ENCODE measurements around the gene SYT12.

- no peak for TF ChIP-seq EZH2 (IDR thresholded peaks at IDR 0.05)
- TF ChIP-seq, protein P1, sequence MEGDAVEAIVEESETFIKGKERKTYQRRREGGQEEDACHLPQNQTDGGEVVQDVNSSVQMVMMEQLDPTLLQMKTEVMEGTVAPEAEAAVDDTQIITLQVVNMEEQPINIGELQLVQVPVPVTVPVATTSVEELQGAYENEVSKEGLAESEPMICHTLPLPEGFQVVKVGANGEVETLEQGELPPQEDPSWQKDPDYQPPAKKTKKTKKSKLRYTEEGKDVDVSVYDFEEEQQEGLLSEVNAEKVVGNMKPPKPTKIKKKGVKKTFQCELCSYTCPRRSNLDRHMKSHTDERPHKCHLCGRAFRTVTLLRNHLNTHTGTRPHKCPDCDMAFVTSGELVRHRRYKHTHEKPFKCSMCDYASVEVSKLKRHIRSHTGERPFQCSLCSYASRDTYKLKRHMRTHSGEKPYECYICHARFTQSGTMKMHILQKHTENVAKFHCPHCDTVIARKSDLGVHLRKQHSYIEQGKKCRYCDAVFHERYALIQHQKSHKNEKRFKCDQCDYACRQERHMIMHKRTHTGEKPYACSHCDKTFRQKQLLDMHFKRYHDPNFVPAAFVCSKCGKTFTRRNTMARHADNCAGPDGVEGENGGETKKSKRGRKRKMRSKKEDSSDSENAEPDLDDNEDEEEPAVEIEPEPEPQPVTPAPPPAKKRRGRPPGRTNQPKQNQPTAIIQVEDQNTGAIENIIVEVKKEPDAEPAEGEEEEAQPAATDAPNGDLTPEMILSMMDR (IDR thresholded peaks at IDR 0.05 in 2 of 3, conservative IDR thresholded peaks at IDR 0.05 in 1 of 3; ENCODE audit: borderline replicate concordance in 1 of 3, insufficient read depth in 1 of 3, low read depth in 2 of 3, low read length in 2 of 3) = no peak
- TF ChIP-seq FOSL1 (IDR thresholded peaks at IDR 0.05; ENCODE audit: low read depth) = no peak
- TF ChIP-seq ZNF274 (IDR thresholded peaks at IDR 0.05; ENCODE audit: low read depth, low read length) = no peak
- no peak for TF ChIP-seq POLR2A (IDR thresholded peaks at IDR 0.05; ENCODE audit: borderline replicate concordance, extremely low read depth, insufficient read depth, insufficient read length)
- no peak for TF ChIP-seq ZFX (IDR thresholded peaks at IDR 0.05)
- no peak for TF ChIP-seq SP1 (IDR thresholded peaks at IDR 0.05; ENCODE audit: low read depth)
Measured at GRCh38 chr11:66974724-66975404, 48.1 kb upstream of the SYT12 start, which contains the start of gene C11orf86.
